ENCODE measurements around the gene MMP24. TPM values are rescaled to one million over a fixed set of nuclear protein-coding genes. Genes with fewer than 3 reads are reported as not detected.

The MMP24 gene
- total and polyA plus RNA-seq, 2 of the 13 experiments (the other 11 are each of a cell fraction or from before 2014, with no cell fraction given): 0.29 to 0.35 TPM

GRCh38 chr20:35285806-35286076, 59.3 kb downstream of the MMP24 start (continued):
- TF ChIP-seq TIGD3 (CRISPR knock-in tag; IDR thresholded peaks at IDR 0.05; ENCODE audit: borderline replicate concordance) (no peak), ZNF557 (CRISPR knock-in tag; IDR thresholded peaks at IDR 0.05) (no peak), ZFP1 (CRISPR knock-in tag; IDR thresholded peaks at IDR 0.05) (no peak), BRF2 (CRISPR knock-in tag; IDR thresholded peaks at IDR 0.05) (no peak), STAT5B (CRISPR knock-in tag; IDR thresholded peaks at IDR 0.05) (no peak), NCOR1 (IDR thresholded peaks at IDR 0.05; ENCODE audit: borderline replicate concordance, low read length) (no peak), KDM3A (CRISPR knock-in tag; IDR thresholded peaks at IDR 0.05; ENCODE audit: low read depth) (no peak), ZNF83 (CRISPR knock-in tag; IDR thresholded peaks at IDR 0.05; ENCODE audit: borderline replicate concordance) (no peak), DRAP1 (CRISPR knock-in tag; IDR thresholded peaks at IDR 0.05) (no peak), ZNF691 (CRISPR knock-in tag; IDR thresholded peaks at IDR 0.05; ENCODE audit: borderline replicate concordance, low read depth) (no peak), ZNF281 (CRISPR knock-in tag; IDR thresholded peaks at IDR 0.05; ENCODE audit: borderline replicate concordance) (no peak), ZNF792 (CRISPR knock-in tag; IDR thresholded peaks at IDR 0.05) (no peak), SIX4 (CRISPR knock-in tag; IDR thresholded peaks at IDR 0.05) (no peak; the same call in 1 of the 2 replicates), ZNF780A (CRISPR knock-in tag; IDR thresholded peaks at IDR 0.05) (no peak), IRF2 (CRISPR knock-in tag; IDR thresholded peaks at IDR 0.05) (no peak), ZSCAN12 (CRISPR knock-in tag; IDR thresholded peaks at IDR 0.05) (no peak), ATF1 (CRISPR knock-in tag; IDR thresholded peaks at IDR 0.05) (no peak; the same call in 1 of the 2 replicates), KMT2B (CRISPR knock-in tag; IDR thresholded peaks at IDR 0.05) (no peak), ZNF382 (CRISPR knock-in tag; IDR thresholded peaks at IDR 0.05; ENCODE audit: borderline replicate concordance) (no peak), ZNF784 (CRISPR knock-in tag; IDR thresholded peaks at IDR 0.05; ENCODE audit: borderline replicate concordance) (no peak), ZNF704 (CRISPR knock-in tag; IDR thresholded peaks at IDR 0.05; ENCODE audit: borderline replicate concordance) (no peak), AGO2 (optimal IDR thresholded peaks at IDR 0.05; ENCODE audit: low read depth, low read length) (no peak)

Data from HepG2 (cell line).